Ovary (tissue), 3 donors: ENCODE results near the gene FBXL22.

Source experiments
- EP300 ChIP-seq: sonication (generic); formaldehyde crosslinking; IDR thresholded peaks from one replicate; pipeline ENCODE4 v1.6.1; 2017; ENCODE audit warnings: antibody characterized with exemption
- POLR2A ChIP-seq: fragments of 450-650 bp; IDR thresholded peaks from one replicate; pipeline ENCODE4 v1.6.1; 2017; ENCODE audit warnings: antibody characterized with exemption, mild to moderate bottlenecking, moderate library complexity
- TF ChIP-seq, protein P1 (sequence below), 3 donors: fragments of 450-650 bp in 2 of 3; fragments of 200-600 bp in 1 of 3; IDR thresholded peaks; one replicate each; pipeline versions ENCODE4 v1.5.1 to v1.8.0; 2016 to 2022; ENCODE audit warnings: antibody characterized with exemption in 3 of 3, mild to moderate bottlenecking in 1 of 3
- donor health status: DM: no; HTN: no; CAD: no.

GRCh38 chr15:63605816-63606215, 8.6 kb downstream of the FBXL22 start:
- TF ChIP-seq, protein P1, sequence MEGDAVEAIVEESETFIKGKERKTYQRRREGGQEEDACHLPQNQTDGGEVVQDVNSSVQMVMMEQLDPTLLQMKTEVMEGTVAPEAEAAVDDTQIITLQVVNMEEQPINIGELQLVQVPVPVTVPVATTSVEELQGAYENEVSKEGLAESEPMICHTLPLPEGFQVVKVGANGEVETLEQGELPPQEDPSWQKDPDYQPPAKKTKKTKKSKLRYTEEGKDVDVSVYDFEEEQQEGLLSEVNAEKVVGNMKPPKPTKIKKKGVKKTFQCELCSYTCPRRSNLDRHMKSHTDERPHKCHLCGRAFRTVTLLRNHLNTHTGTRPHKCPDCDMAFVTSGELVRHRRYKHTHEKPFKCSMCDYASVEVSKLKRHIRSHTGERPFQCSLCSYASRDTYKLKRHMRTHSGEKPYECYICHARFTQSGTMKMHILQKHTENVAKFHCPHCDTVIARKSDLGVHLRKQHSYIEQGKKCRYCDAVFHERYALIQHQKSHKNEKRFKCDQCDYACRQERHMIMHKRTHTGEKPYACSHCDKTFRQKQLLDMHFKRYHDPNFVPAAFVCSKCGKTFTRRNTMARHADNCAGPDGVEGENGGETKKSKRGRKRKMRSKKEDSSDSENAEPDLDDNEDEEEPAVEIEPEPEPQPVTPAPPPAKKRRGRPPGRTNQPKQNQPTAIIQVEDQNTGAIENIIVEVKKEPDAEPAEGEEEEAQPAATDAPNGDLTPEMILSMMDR (IDR thresholded peaks at IDR 0.05), result peak in 1 of 3 donors; percentile 7
- no peak for TF ChIP-seq EP300
- TF ChIP-seq POLR2A, result no peak
